Liver (tissue), 9 donors: ENCODE data around the gene MORN4. TPM values are rescaled to one million over a fixed set of nuclear protein-coding genes. Genes with fewer than 3 reads are reported as not detected.

ENCODE experiments used
- DNase-seq: peaks from one replicate; pipeline ENCODE4 v3.0.0-alpha.2; 2017; ENCODE audit warnings: low spot score
- H3K27ac ChIP-seq, 2 donors: one replicate each; pipeline ENCODE4 v1.7.0; 2013; ENCODE audit warnings: inconsistent platforms in 2 of 2, low read length in 2 of 2, control low read depth in 1 of 2, low read depth in 1 of 2, mild to moderate bottlenecking in 1 of 2
- H3K27me3 ChIP-seq, 4 donors: one replicate each; pipeline versions ENCODE4 v1.6.1 to v1.7.0; 2013; ENCODE audit warnings: low read length in 3 of 4, inconsistent platforms in 1 of 4, mild to moderate bottlenecking in 1 of 4, moderate library complexity in 1 of 4; ENCODE audit not compliant: control insufficient read depth in 4 of 4, insufficient read depth in 4 of 4
- H3K36me3 ChIP-seq, 4 donors: one replicate each; pipeline versions ENCODE4 v1.6.1 to v1.7.0; 2013; ENCODE audit warnings: low read length in 3 of 4, mild to moderate bottlenecking in 3 of 4, low read depth in 1 of 4, moderate library complexity in 1 of 4; ENCODE audit not compliant: control insufficient read depth in 4 of 4, insufficient read depth in 3 of 4
- H3K4me1 ChIP-seq, 4 donors: one replicate each; pipeline versions ENCODE4 v1.6.1 to v1.7.0; 2013; ENCODE audit warnings: low read length in 3 of 4, mild to moderate bottlenecking in 3 of 4, moderate library complexity in 1 of 4; ENCODE audit not compliant: control insufficient read depth in 4 of 4, insufficient read depth in 4 of 4
- H3K4me3 ChIP-seq, 3 donors: one replicate each; pipeline versions ENCODE4 v1.6.1 to v1.7.0; 2013; ENCODE audit warnings: low read length in 3 of 3, control low read depth in 1 of 3, low read depth in 1 of 3, mild to moderate bottlenecking in 1 of 3
- H3K9ac ChIP-seq, 2 donors: one replicate each; pipeline ENCODE4 v1.7.0; 2013; ENCODE audit warnings: low read length in 2 of 2, mild to moderate bottlenecking in 2 of 2, moderate library complexity in 2 of 2, control low read depth in 1 of 2, low read depth in 1 of 2
- H3K9me3 ChIP-seq, 4 donors: one replicate each; pipeline versions ENCODE4 v1.6.1 to v1.7.0; 2013; ENCODE audit warnings: low read length in 3 of 4; ENCODE audit not compliant: control insufficient read depth in 4 of 4
- EGR1 ChIP-seq, 2 donors: IDR thresholded peaks; 2 replicates each; pipeline ENCODE4 v1.6.1; 2016 to 2018; ENCODE audit warnings: antibody characterized with exemption in 2 of 2, low read depth in 2 of 2
- FOXA1 ChIP-seq: IDR thresholded peaks from 2 replicates; pipeline ENCODE4 v1.6.1; 2016; ENCODE audit warnings: antibody characterized with exemption
- FOXA2 ChIP-seq: IDR thresholded peaks from 2 replicates; pipeline ENCODE4 v1.6.1; 2016; ENCODE audit warnings: antibody characterized with exemption
- GABPA ChIP-seq, 2 donors: IDR thresholded peaks in 1 of 2; conservative IDR thresholded peaks in 1 of 2; 2 replicates each; pipeline ENCODE4 v1.6.1; 2016; ENCODE audit warnings: antibody characterized with exemption in 2 of 2, mild to moderate bottlenecking in 1 of 2, moderate library complexity in 1 of 2
- HNF4A ChIP-seq, 2 donors: conservative IDR thresholded peaks; 2 replicates each; pipeline ENCODE4 v1.6.1; 2016; ENCODE audit warnings: antibody characterized with exemption in 2 of 2, mild to moderate bottlenecking in 2 of 2
- HNF4G ChIP-seq: IDR thresholded peaks from 2 replicates; pipeline ENCODE4 v1.6.1; 2016; ENCODE audit warnings: antibody characterized with exemption
- JUND ChIP-seq, 2 donors: IDR thresholded peaks; 2 replicates each; pipeline ENCODE4 v1.6.1; 2016; ENCODE audit warnings: antibody characterized with exemption in 2 of 2
- MAX ChIP-seq: IDR thresholded peaks from 2 replicates; pipeline ENCODE4 v1.6.1; 2016; ENCODE audit warnings: antibody characterized with exemption
- NR2F2 ChIP-seq: IDR thresholded peaks from 2 replicates; pipeline ENCODE4 v1.6.1; 2016; ENCODE audit warnings: antibody characterized with exemption
- RAD21 ChIP-seq, 2 donors: IDR thresholded peaks; 2 replicates each; pipeline ENCODE4 v1.6.1; 2016; ENCODE audit warnings: antibody characterized with exemption in 2 of 2, mild to moderate bottlenecking in 2 of 2
- RXRA ChIP-seq, 2 donors: IDR thresholded peaks; 2 replicates each; pipeline ENCODE4 v1.6.1; 2017 to 2018; ENCODE audit warnings: antibody characterized with exemption in 2 of 2, mild to moderate bottlenecking in 1 of 2
- SP1 ChIP-seq: IDR thresholded peaks from 2 replicates; pipeline ENCODE4 v1.6.1; 2018; ENCODE audit warnings: antibody characterized with exemption, mild to moderate bottlenecking
- TAF1 ChIP-seq: conservative IDR thresholded peaks from 2 replicates; pipeline ENCODE4 v1.6.1; 2016; ENCODE audit warnings: antibody characterized with exemption, mild to moderate bottlenecking
- YY1 ChIP-seq: IDR thresholded peaks from 2 replicates; pipeline ENCODE4 v1.6.1; 2016; ENCODE audit warnings: antibody characterized with exemption, mild to moderate bottlenecking
- ZBTB33 ChIP-seq: IDR thresholded peaks from 2 replicates; pipeline ENCODE4 v1.6.1; 2016; ENCODE audit warnings: antibody characterized with exemption
- WGBS: extraction: QIAGEN DNeasy Blood & Tissue Kit; methylation state at CpG from one replicate; pipeline ENCODE4 v1.1.7; 2013; 5-methylcytosine and 5-hydroxymethylcytosine counted together
- polyA plus RNA-seq, 2 donors: library from polyadenylated mRNA; stranded (reverse) in 1 of 2; unstranded in 1 of 2; fragments of 200-250 nt in 1 of 2; fragments of >200 nt in 1 of 2; fragmentation: Nextera tagmentation in 1 of 2; extraction: Ambion mirVana in 1 of 2; gene quantifications; one replicate each; pipeline versions ENCODE4 v1.2.1 to v1.2.3, GENCODE V29; 2013 to 2015
- total RNA-seq, 2 donors: library from RNA; depleted of rRNA; stranded (reverse); fragments of >200 nt; gene quantifications; one replicate each; pipeline ENCODE4 v1.2.3, GENCODE V29; 2014
- TF ChIP-seq, protein P1 (sequence below): fragments of 150-350 bp; IDR thresholded peaks from 2 replicates; pipeline ENCODE4 v1.5.1; 2017; ENCODE audit warnings: improper control_type of control experiment, low read depth, low read length; ENCODE audit not compliant: missing input control
- TF ChIP-seq, protein P2 (sequence below): IDR thresholded peaks from 2 replicates; pipeline ENCODE4 v1.6.1; 2016; ENCODE audit warnings: antibody characterized with exemption
- TF ChIP-seq, protein P3 (sequence below): IDR thresholded peaks from 2 replicates; pipeline ENCODE4 v1.6.1; 2016; ENCODE audit warnings: antibody characterized with exemption, mild to moderate bottlenecking
- donor health status: healthy.
- donor health status: healthy.
- donor health status: healthy.
- donor health status: healthy.
- donor health status: healthy.

Gene MORN4
- total and polyA plus RNA-seq, 4 donors: 0.42 to 3.1 (median 2.1) TPM

- peaks cover 0 to 6% (median 3%) of the 10 kb centered on the region in 4 donors for H3K4me1 ChIP-seq
- TF ChIP-seq SP1: peak; percentile 14
- no peak for TF ChIP-seq ZBTB33
- TF ChIP-seq EGR1 (IDR thresholded peaks at IDR 0.05; ENCODE audit: low read depth in 2 of 2): no peak
- TF ChIP-seq HNF4A (conservative IDR thresholded peaks at IDR 0.05): peak; percentile 8 to 48
- H3K27ac ChIP-seq: no peak overlapping the region
- DNase-seq: no peak
- no peak overlapping the region for H3K4me3 ChIP-seq
- H3K9me3 ChIP-seq: no peaks in the 10 kb centered on the region
- no peak overlapping the region for H3K9ac ChIP-seq
- no peaks in the 10 kb centered on the region for H3K27me3 ChIP-seq
- H3K36me3 ChIP-seq: no peaks in the 10 kb centered on the region
- WGBS: 44% methylated on average over 1 of the region's 1 CpG
Measured at GRCh38 chr10:97623277-97623676, 10.0 kb downstream of the MORN4 start.

DNA sequence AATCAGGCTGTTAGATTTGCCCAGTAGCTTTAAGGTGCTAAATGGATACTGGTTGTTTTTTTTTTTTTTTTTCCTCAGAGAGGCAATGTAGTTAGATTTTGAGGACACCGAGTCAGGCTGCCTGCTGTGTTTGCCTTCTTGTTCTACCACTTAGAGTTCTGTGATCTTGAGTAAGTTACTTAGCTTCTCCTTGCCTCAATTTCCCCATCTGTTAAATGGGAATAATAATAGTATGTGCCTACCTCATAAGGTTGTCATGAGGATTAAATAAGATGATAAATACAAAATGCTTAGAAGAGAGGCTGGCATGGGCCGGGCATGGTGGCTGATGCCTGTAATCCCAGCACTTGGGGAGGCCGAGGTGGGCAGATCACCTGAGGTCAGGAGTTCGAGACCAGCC lies 14.6 kb downstream of the MORN4 start:
- no peak overlapping the region for H3K9ac ChIP-seq
- no peak overlapping the region for H3K4me3 ChIP-seq
- H3K9me3 ChIP-seq: no peaks in the 10 kb centered on the region
- no peaks in the 10 kb centered on the region for H3K36me3 ChIP-seq
- H3K4me1 ChIP-seq: peaks cover 0 to 6% (median 3%) of the 10 kb centered on the region in 4 donors
- no peaks in the 10 kb centered on the region for H3K27me3 ChIP-seq
- WGBS: 93% methylated on average over 4 of the region's 4 CpGs
- TF ChIP-seq HNF4G (no peak), FOXA1 (no peak), FOXA2 (no peak), EGR1 (IDR thresholded peaks at IDR 0.05; ENCODE audit: low read depth in 2 of 2) (no peak), ZBTB33 (no peak), JUND (IDR thresholded peaks at IDR 0.05) (no peak), TAF1 (no peak), YY1 (no peak), MAX (no peak), GABPA (IDR thresholded peaks at IDR 0.05 in 1 of 2, conservative IDR thresholded peaks at IDR 0.05 in 1 of 2) (no peak), SP1 (no peak), HNF4A (conservative IDR thresholded peaks at IDR 0.05) (no peak), RAD21 (IDR thresholded peaks at IDR 0.05) (no peak), RXRA (IDR thresholded peaks at IDR 0.05) (no peak), NR2F2 (no peak)
- TF ChIP-seq, protein P1, sequence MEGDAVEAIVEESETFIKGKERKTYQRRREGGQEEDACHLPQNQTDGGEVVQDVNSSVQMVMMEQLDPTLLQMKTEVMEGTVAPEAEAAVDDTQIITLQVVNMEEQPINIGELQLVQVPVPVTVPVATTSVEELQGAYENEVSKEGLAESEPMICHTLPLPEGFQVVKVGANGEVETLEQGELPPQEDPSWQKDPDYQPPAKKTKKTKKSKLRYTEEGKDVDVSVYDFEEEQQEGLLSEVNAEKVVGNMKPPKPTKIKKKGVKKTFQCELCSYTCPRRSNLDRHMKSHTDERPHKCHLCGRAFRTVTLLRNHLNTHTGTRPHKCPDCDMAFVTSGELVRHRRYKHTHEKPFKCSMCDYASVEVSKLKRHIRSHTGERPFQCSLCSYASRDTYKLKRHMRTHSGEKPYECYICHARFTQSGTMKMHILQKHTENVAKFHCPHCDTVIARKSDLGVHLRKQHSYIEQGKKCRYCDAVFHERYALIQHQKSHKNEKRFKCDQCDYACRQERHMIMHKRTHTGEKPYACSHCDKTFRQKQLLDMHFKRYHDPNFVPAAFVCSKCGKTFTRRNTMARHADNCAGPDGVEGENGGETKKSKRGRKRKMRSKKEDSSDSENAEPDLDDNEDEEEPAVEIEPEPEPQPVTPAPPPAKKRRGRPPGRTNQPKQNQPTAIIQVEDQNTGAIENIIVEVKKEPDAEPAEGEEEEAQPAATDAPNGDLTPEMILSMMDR: no peak
- TF ChIP-seq, protein P2, sequence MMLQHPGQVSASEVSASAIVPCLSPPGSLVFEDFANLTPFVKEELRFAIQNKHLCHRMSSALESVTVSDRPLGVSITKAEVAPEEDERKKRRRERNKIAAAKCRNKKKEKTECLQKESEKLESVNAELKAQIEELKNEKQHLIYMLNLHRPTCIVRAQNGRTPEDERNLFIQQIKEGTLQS: no peak
- TF ChIP-seq, protein P3, sequence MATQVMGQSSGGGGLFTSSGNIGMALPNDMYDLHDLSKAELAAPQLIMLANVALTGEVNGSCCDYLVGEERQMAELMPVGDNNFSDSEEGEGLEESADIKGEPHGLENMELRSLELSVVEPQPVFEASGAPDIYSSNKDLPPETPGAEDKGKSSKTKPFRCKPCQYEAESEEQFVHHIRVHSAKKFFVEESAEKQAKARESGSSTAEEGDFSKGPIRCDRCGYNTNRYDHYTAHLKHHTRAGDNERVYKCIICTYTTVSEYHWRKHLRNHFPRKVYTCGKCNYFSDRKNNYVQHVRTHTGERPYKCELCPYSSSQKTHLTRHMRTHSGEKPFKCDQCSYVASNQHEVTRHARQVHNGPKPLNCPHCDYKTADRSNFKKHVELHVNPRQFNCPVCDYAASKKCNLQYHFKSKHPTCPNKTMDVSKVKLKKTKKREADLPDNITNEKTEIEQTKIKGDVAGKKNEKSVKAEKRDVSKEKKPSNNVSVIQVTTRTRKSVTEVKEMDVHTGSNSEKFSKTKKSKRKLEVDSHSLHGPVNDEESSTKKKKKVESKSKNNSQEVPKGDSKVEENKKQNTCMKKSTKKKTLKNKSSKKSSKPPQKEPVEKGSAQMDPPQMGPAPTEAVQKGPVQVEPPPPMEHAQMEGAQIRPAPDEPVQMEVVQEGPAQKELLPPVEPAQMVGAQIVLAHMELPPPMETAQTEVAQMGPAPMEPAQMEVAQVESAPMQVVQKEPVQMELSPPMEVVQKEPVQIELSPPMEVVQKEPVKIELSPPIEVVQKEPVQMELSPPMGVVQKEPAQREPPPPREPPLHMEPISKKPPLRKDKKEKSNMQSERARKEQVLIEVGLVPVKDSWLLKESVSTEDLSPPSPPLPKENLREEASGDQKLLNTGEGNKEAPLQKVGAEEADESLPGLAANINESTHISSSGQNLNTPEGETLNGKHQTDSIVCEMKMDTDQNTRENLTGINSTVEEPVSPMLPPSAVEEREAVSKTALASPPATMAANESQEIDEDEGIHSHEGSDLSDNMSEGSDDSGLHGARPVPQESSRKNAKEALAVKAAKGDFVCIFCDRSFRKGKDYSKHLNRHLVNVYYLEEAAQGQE: no peak
- DNase-seq: no peak
- H3K27ac ChIP-seq: no peak overlapping the region
